GM12878 (cell line): ENCODE data around the gene MICAL3. TPM values are rescaled to one million over a fixed set of nuclear protein-coding genes. Genes with fewer than 3 reads are reported as not detected.

Source experiments
- BHLHE40 ChIP-seq, 2 experiments: fragments of 450-650 bp in 1 of 2; IDR thresholded peaks; 2 replicates each; pipeline ENCODE4 v1.6.1; 2011 to 2017; ENCODE audit warnings: low read depth in 2 of 2, borderline replicate concordance in 1 of 2, improper control_type of control experiment in 1 of 2, low read length in 1 of 2, mild to moderate bottlenecking in 1 of 2
- ESRRA ChIP-seq: IDR thresholded peaks from 2 replicates; pipeline ENCODE4 v1.6.1; 2012; ENCODE audit warnings: mild to moderate bottlenecking, low read length, improper control_type of control experiment
- IKZF1 ChIP-seq: fragments of 450-650 bp; conservative IDR thresholded peaks from 2 replicates; pipeline ENCODE4 v1.6.1; 2017; ENCODE audit warnings: antibody characterized with exemption, mild to moderate bottlenecking
- KDM1A ChIP-seq: fragments of 200-600 bp; sonication (generic); IDR thresholded peaks from 2 replicates; pipeline ENCODE4 v1.6.1; 2016; ENCODE audit warnings: borderline replicate concordance
- MEF2A ChIP-seq: IDR thresholded peaks from 2 replicates; pipeline ENCODE4 v1.6.1; 2011; ENCODE audit warnings: low read depth, mild to moderate bottlenecking, low read length, moderate library complexity; ENCODE audit not compliant: insufficient read depth
- MTA3 ChIP-seq: IDR thresholded peaks from 2 replicates; pipeline ENCODE4 v1.6.1; 2012; ENCODE audit warnings: low read length, inconsistent platforms, borderline replicate concordance
- MXI1 ChIP-seq: fragments of 150-350 bp; IDR thresholded peaks from 2 replicates; pipeline ENCODE4 v1.6.1; 2011; ENCODE audit warnings: low read depth, mild to moderate bottlenecking, inconsistent platforms, low read length, improper control_type of control experiment
- RAD51 ChIP-seq: fragments of 450-650 bp; IDR thresholded peaks from 2 replicates; pipeline ENCODE4 v1.6.1; 2016; ENCODE audit warnings: moderate library complexity, mild to moderate bottlenecking, inconsistent platforms
- REST ChIP-seq: IDR thresholded peaks from 2 replicates; pipeline ENCODE4 v1.6.1; 2012; ENCODE audit warnings: mild to moderate bottlenecking, low read depth, low read length
- SIX5 ChIP-seq: IDR thresholded peaks from 2 replicates; pipeline ENCODE4 v1.6.1; 2011; ENCODE audit warnings: mild to moderate bottlenecking, low read depth, low read length, moderate library complexity; ENCODE audit not compliant: severe bottlenecking
- TCF12 ChIP-seq: IDR thresholded peaks from 2 replicates; pipeline ENCODE4 v1.6.1; 2011; ENCODE audit warnings: low read depth, mild to moderate bottlenecking, low read length
- ZNF24 ChIP-seq: fragments of 450-650 bp; IDR thresholded peaks from 2 replicates; pipeline ENCODE4 v1.6.1; 2017; ENCODE audit warnings: antibody characterized with exemption, mild to moderate bottlenecking
- polyA plus RNA-seq, 11 experiments: library from polyadenylated mRNA; depleted of rRNA in 4 of 11; unstranded in 6 of 11; stranded (reverse) in 5 of 11; fragments of >200 nt; fragmentation: Nextera tagmentation in 4 of 11; fragmentation: Illumina TruSeq in 1 of 11; extraction: Ambion mirVana in 4 of 11; extraction: Trizol in 1 of 11; gene quantifications; 1 replicate in 1 of 11; 2 replicates in 10 of 11; pipeline versions ENCODE4 v1.2.1 to v1.2.3, GENCODE V29; 2011 to 2016; ENCODE audit warnings: inconsistent platforms in 2 of 11, missing spikeins in 2 of 11, low read depth in 1 of 11
- total RNA-seq, 4 experiments: library from RNA; depleted of rRNA in 3 of 4; stranded (reverse); fragments of >200 nt in 3 of 4; fragmentation: Illumina TruSeq in 1 of 4; extraction: Trizol in 1 of 4; gene quantifications; 2 replicates each; pipeline versions ENCODE4 v1.2.1 to v1.2.3, GENCODE V29; 2013 to 2021
- TF ChIP-seq, protein P1 (sequence below): fragments of 450-650 bp; formaldehyde crosslinking; IDR thresholded peaks from 2 replicates; pipeline ENCODE4 v1.5.0; 2022; ENCODE audit warnings: mild to moderate bottlenecking, missing genetic modification characterization
- TF ChIP-seq, protein P2 (sequence below): IDR thresholded peaks from 2 replicates; pipeline ENCODE4 v1.6.1; 2011; ENCODE audit warnings: low read depth, low read length, improper control_type of control experiment, borderline replicate concordance
- TF ChIP-seq, protein P3 (sequence below): IDR thresholded peaks from 2 replicates; pipeline ENCODE4 v1.6.1; 2012; ENCODE audit warnings: low read depth, low read length, improper control_type of control experiment

MICAL3 gene
- total and polyA plus RNA-seq, 10 of the 15 experiments (the other 5 are each of a cell fraction or from before 2014, with no cell fraction given): 2.6 to 92.2 (median 24.0) TPM

DNA sequence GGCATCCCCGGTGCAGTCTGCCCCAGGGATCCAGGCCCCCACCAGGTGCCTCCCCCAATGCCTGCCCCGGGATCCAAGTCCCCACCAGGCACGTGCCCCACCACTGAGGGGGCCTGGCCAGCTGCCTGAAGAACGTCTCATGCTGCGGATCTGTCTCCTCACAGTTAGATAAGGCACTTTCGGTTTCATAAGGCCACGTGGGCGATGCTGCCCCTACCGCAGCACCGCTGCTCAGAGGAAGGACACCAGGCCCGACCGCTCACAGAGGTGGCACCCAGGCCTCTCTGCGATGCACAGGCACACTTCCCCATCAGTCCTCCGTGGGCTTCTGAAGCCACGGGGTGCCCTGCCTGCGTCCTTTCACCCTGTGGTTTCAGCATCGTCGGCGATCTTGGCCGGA is 182.0 kb downstream of the MICAL3 start (continued):
- TF ChIP-seq, protein P1, sequence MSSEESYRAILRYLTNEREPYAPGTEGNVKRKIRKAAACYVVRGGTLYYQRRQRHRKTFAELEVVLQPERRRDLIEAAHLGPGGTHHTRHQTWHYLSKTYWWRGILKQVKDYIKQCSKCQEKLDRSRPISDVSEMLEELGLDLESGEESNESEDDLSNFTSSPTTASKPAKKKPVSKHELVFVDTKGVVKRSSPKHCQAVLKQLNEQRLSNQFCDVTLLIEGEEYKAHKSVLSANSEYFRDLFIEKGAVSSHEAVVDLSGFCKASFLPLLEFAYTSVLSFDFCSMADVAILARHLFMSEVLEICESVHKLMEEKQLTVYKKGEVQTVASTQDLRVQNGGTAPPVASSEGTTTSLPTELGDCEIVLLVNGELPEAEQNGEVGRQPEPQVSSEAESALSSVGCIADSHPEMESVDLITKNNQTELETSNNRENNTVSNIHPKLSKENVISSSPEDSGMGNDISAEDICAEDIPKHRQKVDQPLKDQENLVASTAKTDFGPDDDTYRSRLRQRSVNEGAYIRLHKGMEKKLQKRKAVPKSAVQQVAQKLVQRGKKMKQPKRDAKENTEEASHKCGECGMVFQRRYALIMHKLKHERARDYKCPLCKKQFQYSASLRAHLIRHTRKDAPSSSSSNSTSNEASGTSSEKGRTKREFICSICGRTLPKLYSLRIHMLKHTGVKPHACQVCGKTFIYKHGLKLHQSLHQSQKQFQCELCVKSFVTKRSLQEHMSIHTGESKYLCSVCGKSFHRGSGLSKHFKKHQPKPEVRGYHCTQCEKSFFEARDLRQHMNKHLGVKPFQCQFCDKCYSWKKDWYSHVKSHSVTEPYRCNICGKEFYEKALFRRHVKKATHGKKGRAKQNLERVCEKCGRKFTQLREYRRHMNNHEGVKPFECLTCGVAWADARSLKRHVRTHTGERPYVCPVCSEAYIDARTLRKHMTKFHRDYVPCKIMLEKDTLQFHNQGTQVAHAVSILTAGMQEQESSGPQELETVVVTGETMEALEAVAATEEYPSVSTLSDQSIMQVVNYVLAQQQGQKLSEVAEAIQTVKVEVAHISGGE: no peak
- TF ChIP-seq ZNF24 (no peak), ESRRA (no peak), TCF12 (0 out of 2 replicates have a peak, but pooled peaks have one; percentile 28), IKZF1 (no peak), MTA3 (no peak), RAD51 (peak; percentile 70; the same call in 1 of the 2 replicates), SIX5 (no peak), KDM1A (no peak), BHLHE40 (IDR thresholded peaks at IDR 0.05; ENCODE audit: borderline replicate concordance in 1 of 2, low read depth in 2 of 2, low read length in 1 of 2) (peak; percentile 93 to 97), MEF2A (no peak), REST (no peak), MXI1 (peak; percentile 49; the same call in 1 of the 2 replicates)
- TF ChIP-seq, protein P2, sequence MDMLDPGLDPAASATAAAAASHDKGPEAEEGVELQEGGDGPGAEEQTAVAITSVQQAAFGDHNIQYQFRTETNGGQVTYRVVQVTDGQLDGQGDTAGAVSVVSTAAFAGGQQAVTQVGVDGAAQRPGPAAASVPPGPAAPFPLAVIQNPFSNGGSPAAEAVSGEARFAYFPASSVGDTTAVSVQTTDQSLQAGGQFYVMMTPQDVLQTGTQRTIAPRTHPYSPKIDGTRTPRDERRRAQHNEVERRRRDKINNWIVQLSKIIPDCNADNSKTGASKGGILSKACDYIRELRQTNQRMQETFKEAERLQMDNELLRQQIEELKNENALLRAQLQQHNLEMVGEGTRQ: peak; percentile 45
- TF ChIP-seq, protein P3, sequence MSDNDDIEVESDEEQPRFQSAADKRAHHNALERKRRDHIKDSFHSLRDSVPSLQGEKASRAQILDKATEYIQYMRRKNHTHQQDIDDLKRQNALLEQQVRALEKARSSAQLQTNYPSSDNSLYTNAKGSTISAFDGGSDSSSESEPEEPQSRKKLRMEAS: peak; percentile 56; the same call in 1 of the 2 replicates
